Testis (tissue), 2 donors: ENCODE measurements around the gene BBLN.
A peak's percentile ranks its signal among the peaks of the same experiment; 100 is the strongest.

Source experiments
- POLR2A ChIP-seq: fragments of 450-650 bp; IDR thresholded peaks from one replicate; pipeline ENCODE4 v1.6.1; 2017; ENCODE audit warnings: antibody characterized with exemption, mild to moderate bottlenecking, moderate library complexity
- TF ChIP-seq, protein P1 (sequence below), 3 experiments: fragments of 450-650 bp in 2 of 3; fragments of 200-600 bp in 1 of 3; sonication (generic) in 1 of 3; IDR thresholded peaks; one replicate each; pipeline ENCODE4 v1.5.1; 2016 to 2019; ENCODE audit warnings: antibody characterized with exemption in 3 of 3, mild to moderate bottlenecking in 2 of 3, moderate library complexity in 1 of 3

DNA sequence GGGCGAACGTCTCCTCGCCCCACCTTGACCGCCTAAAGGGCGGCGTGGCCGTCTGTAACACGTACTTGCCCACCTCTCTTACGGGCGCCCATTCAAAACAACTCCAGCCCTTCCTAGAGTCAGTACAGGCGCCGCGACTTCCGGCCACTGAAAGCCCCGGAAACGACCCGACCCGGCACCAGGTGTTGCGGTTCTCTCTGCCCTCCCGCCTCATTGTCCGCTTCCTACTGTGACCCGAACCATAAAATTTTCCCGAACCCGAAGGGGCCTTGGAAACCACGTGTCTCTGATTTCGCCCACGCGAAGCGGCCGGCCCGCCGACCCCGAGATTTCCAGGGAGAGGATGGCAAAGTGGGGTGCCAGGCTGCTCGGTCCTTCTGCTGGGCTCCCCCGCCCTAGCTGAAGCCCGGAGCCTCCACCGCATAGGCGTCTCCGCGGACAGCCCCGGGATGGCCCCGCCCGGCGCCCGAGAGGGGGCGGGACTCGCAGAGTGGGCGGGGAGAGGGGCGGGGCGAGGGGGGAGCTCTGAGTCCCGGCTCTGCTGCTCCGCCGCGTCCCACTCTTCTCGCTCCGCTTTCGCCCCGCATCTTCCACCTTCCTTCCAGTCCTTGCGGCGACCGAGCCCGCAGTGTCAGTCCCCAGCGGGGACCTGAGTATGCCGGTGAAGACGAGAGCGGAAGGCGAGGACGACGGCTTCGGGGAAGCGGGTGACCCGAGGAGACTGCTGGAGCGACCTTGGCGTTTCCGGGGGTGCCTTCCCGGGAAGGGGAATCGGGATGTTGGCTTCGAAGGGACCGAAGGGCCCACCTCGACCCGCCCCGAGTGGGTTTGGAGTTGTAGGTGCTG, 31.9 kb upstream of the BBLN start:
- TF ChIP-seq, protein P1, sequence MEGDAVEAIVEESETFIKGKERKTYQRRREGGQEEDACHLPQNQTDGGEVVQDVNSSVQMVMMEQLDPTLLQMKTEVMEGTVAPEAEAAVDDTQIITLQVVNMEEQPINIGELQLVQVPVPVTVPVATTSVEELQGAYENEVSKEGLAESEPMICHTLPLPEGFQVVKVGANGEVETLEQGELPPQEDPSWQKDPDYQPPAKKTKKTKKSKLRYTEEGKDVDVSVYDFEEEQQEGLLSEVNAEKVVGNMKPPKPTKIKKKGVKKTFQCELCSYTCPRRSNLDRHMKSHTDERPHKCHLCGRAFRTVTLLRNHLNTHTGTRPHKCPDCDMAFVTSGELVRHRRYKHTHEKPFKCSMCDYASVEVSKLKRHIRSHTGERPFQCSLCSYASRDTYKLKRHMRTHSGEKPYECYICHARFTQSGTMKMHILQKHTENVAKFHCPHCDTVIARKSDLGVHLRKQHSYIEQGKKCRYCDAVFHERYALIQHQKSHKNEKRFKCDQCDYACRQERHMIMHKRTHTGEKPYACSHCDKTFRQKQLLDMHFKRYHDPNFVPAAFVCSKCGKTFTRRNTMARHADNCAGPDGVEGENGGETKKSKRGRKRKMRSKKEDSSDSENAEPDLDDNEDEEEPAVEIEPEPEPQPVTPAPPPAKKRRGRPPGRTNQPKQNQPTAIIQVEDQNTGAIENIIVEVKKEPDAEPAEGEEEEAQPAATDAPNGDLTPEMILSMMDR (IDR thresholded peaks at IDR 0.05) = peak in 1 of 3 experiments; percentile 5
- TF ChIP-seq POLR2A = no peak
